ENCODE data around the gene CRELD2.

The CRELD2 gene

DNA sequence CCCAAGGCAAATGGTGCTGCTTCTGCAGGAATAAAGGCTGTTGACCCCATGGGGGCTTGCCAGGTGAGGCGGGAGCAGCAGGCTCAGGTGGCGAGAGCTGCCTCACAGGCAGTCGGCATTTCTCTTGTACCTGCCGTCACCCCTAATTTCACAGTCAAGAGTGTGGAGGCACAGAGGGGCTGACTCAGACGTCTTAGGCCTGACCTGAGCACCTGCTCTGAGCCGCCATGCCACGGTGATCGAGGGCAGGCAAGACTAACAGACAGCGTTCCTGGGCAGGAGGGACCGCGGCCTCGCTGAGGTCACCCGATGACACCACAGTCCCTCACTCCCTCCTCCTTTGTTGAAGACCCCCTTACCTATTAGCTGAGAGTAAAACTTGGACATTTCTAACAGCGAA lies 5.4 kb upstream of the CRELD2 start:
- no peak for DNase-seq (ENCODE audit: low spot score)

DNA sequence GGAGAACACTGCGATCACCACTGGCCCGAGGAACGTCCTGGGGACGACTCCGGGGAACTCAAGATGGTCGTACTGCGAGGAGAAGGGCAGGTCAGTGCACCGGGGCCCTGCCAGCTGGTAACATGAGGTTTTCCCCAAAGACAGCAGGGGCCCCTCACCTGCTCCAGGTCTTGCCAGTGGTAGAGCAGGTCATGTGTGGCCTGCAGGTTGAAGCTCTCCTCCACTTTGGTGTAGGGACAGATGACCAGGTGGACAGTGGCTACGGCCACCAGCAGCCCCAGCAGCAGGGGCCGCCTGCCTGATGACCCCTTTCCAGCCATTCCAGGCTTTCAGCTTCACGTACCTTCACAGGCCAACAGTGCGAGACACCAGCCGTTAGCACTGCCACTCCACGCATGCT lies 5.0 kb upstream of the CRELD2 start:
- DNase-seq (ENCODE audit: low spot score), result no peak

DNA sequence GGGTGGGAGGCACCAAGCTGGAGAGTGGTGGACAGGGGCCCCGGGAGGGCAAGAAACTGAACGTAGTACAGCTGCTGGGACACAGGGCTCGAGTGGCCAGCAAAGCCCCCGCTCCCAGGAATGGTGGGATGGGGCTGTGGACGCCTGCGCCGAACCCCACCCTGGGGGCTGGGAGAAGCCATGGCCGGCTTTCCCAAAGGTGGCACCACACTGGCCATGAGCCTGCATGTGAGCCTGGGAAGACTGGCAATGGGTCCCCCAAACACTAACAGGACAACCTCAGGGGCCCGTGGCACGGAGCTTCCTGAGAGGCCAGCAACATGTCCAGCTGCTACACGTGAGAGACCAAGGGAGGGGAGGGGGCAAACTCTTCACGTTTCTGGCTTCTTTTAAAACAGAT lies 4.2 kb upstream of the CRELD2 start:
- no peak for DNase-seq (ENCODE audit: low spot score)

DNA sequence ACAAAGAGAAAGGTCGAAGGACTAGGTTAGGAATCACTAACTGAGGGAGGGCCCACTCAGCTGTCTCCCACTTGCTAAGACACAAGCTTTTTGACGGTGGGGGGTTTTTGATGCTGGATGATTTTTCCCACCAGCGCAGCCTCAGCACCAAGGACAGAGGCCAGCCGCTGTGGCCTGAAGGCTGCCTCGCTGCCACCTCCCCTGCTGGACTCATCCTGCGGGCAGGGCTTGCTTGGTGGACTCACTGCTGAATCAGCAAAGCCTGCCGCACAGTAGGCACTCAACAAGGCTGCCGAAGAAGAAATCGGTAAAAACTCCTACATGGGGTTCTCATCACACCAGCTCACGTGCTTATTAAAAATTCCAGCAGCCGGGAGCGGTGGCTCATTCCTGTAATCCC lies 2.8 kb upstream of the CRELD2 start:
- DNase-seq (ENCODE audit: low spot score), result peak; percentile 55

DNA sequence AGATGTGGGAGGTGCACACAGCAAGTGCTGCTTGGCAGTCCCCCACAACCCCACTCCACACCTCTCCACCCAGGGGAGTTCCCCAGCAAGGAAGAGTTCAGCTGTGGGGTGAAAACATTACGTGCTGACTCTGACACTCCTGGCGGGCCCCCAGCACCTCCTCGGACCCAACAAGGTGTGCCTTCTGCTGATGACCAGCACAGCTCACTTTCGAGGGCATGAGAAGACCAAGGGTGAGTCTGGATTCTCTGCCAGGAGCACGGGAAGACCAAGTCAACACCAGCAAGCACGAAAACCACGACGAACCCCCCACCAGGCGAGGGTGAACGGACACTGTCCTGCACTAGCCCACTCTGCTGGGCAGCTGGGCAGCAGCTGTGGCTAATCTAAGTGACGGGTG lies 1.6 kb upstream of the CRELD2 start:
- no peak for DNase-seq (ENCODE audit: low spot score)

DNA sequence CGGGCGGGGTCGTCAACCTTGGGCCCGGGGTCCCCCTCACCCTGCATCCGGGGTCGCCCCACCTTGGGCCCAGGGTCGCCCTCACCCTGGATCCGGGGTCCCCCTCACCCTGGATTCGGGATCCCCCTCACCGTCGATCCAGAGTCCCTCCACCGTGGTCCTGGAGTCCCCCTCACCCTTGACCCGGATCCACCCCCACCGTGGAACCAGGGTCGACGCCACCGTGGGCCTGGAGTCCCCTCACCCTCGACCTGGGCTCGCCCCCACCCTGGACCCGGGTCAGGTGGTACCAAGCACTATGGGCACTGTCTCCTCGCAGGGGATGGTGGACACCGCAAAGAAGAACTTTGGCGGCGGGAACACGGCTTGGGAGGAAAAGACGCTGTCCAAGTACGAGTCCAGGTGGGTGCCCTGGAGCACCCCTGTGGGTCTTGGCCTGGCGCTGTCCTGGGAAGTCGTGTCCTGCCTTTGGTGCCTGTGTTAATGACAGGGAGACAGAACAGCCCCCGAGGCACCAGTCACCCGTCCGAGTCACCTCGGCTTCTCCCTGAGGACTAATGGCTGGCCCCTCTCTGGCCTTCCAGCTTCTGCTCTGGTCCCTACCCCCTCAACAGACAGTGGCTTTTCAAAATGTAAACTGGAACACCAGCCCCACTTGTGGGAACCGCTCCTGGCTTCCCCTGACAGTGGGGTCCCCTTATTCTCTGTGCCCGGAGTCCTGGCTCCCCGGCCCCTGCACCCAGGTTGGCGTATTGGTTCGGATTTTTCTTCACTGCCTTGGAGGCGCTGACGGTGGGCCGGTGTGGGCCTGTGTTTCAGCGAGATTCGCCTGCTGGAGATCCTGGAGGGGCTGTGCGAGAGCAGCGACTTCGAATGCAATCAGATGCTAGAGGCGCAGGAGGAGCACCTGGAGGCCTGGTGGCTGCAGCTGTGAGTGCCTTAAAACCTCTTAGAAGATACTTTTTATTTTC lies 762 bp downstream of the CRELD2 start:
- DNase-seq (ENCODE audit: low spot score), result no peak

DNA sequence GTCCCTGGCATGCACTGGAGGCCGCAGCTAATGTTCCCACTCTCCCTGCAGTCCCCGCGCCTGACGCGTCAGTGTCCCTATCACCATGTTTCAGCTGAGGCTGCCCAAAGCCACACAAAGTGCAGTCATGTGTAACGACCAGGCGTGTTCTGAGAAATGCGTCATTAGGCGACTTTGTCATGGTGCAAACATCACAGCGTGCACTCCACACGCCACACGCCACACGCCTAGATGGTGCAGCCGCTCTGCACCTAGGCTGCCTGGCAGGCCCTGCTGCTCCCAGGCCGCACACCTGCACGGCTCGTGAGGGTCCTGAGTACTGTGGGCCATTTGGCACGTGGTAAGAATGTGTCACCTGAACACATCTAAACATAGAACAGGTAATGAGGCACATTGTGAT lies 2.4 kb downstream of the CRELD2 start:
- no peak for DNase-seq (ENCODE audit: low spot score)

DNA sequence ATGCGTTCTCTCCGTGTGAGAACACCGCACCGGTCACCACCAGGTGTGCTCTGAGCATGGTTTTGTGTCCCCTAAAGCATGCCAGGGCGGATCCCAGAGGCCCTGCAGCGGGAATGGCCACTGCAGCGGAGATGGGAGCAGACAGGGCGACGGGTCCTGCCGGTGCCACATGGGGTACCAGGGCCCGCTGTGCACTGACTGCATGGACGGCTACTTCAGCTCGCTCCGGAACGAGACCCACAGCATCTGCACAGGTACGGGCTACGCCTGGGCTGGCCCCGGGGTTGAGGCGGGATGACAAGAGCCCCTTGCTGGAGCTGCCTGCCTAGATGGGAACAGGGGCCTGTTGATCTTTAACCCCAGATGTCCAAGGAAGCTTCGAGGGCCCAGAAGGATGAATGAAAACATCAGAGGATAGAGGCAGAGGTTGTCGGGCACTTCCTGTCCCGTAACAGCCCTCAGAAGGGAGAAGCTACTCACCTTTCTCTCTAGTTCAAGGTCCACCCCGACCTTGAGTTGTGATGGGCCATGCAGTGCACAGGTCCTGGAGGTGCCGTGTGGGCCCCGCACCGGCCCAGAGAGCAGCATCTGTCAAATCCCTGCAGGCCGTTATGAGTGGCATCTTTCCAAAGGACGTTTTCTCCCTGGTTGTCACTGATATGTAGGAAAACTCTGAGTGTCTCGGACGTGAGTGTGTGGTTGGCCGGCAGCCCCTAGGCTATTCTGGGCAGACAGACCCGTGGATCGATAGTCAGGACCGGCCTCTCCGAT lies 3.3 kb downstream of the CRELD2 start:
- no peak for DNase-seq (ENCODE audit: low spot score)

DNA sequence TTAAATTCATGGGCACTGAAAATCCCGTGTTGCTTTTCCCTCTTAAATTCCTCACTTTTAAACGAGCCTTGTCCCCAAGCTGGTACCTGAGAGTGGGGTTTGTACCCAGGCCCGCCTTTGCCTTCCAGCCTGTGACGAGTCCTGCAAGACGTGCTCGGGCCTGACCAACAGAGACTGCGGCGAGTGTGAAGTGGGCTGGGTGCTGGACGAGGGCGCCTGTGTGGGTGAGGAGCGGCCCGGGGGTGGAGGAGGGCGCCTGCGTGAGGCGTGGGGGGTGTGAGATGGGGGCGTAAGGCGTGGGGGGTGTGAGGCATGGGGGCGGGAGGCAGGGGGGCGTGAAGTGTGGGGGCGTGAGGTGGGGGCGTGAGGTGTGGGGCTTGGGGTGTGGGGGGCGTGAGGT lies 4.0 kb downstream of the CRELD2 start:
- no peak for DNase-seq (ENCODE audit: low spot score)

DNA sequence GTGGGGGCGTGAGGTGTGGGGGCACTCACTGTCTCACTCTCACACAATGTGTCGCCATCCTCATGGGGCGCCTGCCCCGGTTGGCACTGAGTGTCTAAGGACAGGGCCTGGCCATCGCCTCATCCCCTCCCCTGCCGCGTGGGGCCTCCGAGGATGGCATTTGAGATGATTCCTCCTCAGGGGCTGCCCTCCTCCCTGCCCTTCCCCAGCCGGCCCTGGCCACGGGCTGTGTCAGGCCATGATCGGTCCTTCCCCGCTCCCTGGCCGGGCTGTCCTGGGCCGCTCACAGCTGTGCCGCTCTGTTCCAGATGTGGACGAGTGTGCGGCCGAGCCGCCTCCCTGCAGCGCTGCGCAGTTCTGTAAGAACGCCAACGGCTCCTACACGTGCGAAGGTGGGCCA lies 4.5 kb downstream of the CRELD2 start:
- no peak for DNase-seq (ENCODE audit: low spot score)

DNA sequence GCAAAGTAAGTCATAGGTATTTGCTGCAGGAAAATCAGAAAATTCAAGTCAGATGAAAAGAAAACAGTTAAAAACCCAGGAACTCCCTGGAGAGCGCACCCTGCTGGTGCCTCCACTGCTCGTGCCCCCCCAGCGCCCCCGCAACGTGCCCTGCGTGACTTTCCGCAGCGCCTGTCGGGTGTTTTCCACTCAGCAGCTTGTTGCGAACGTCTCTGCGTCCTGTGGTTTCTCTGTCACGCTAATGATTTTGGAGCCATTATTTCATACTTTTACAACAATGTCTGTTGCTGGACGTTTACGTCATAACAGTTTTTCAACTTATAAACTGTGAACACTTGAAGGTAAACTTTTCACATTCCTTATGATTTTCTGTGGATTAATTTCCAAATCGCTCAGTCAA lies 5.0 kb downstream of the CRELD2 start:
- no peak for DNase-seq (ENCODE audit: low spot score)

DNA sequence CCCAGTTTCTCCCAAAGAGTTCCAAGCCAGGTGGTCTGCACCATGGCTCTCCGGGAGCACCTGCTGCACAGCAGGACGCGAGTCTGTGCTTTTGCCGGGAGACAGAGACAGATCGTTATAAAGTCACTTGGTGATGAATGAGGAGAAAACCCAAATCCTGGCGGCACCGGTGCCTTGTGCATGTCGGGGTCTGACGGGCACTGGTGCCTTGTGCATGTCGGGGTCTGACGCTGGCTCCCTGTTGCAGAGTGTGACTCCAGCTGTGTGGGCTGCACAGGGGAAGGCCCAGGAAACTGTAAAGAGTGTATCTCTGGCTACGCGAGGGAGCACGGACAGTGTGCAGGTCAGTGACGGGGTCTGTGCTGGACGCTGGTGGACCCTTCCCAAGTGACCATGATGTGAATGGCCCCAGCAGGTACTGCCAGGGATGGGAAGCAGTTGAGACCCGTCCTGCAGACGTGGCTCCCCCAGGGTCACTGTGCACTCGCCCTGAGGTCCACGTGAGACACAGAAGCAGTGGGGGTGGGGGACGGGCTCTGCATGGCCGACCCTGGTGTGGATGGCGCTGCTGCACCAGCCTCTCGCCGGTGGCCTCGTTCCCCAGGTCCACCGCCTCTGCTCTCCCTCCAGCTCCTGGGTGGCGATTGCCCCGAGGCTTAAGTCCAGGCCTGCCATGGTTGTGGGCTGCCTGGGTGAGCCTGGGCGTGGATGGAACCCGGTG lies 5.8 kb downstream of the CRELD2 start:
- no peak for DNase-seq (ENCODE audit: low spot score)

DNA sequence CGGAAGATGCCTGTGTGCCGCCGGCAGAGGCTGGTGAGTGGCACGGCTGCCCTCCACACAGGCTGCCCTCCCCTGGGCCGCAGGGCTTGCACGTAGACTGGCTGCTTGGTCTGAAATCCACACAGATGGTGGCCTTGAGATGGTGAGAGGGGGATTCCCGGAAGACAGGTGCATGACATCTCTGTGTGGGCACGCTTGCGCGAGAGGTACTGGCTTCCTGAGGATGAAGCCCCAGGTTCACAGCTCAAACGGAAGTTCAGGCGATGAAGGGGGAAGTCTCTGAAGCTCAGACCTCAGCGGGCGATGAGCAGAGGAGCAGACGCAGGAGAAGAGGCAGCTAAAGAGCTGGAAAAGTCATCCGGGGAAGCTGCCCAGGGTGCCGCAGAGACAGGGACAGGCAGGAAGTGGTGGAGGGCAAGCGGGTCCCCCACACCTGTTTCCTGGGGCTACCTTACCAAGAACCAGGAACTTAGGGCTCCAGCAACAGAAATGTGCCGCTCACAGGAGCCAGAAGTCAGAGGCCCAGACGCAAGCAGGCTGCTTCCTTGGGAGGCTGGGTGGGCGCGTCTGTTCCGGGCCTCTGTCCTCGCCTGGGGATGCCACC lies 7.2 kb downstream of the CRELD2 start:
- no peak for DNase-seq (ENCODE audit: low spot score)

DNA sequence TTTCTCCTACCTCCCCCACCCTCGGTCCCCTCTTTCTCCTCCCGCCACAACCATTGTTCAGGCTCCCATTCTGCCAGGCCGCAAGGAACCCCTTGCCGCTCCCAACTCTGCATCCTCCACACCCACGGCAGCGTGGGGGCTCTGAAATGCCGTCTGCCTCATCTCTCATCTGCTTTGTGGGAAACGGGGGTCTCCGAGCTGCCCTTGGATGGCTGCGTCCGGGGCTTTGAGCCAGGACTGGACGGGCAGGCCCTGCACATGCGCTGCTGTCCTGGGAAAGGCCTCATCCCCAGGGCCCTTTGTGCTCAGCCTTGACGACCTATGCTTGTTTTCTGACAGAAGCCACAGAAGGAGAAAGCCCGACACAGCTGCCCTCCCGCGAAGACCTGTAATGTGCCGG lies 8.5 kb downstream of the CRELD2 start:
- DNase-seq (ENCODE audit: low spot score), result no peak

DNA sequence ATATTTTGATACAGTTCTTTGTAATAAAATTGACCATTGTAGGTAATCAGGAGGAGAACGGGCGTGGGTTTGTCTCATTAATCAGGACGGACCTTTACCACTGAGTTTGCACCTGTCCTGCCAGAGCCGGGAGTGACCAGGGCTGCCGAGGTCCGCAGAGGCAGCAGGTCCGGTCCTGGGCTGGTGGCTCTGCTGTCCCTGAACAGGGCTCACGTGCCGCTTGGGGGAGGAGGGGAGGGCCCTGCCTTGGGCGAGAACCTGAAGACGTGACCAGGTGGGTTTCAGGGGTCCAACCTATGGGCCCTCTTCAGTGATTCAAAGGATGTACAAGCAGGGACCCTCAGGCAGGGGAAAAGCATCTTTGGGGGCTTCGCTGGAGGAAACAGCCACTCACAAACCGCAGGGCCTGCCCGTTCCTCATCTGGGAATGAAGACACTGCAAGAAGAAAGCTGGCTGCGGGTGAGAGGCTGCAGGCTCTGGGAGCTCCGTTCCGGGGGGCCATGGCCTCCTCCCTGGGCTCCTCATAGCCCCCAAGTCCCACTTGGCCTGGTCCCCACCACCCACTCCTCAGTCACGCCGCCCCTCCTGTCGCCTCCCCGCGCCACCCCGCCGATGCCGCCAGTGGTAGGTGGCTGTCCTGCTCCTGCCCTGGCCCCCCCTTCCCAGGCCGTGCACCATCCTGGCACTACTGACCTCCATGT lies 9.2 kb downstream of the CRELD2 start:
- no peak for DNase-seq (ENCODE audit: low spot score)

DNA sequence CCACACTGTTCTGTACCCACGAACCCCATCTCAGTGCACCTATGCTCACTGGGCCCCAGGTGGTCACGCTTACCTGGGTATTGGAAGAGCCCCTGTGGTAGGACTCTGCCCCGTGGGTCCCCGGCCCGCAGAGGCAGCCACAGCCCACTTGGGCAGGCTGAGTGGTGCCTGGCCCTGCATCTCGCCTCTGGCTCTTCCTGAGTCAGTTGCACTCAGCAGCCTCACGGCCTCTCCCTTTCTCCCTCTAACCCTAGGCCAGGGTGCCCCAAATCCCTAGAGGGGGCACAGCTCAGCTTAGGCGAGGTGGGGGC lies 9.7 kb downstream of the CRELD2 start:
- no peak for DNase-seq (ENCODE audit: low spot score)

DNA sequence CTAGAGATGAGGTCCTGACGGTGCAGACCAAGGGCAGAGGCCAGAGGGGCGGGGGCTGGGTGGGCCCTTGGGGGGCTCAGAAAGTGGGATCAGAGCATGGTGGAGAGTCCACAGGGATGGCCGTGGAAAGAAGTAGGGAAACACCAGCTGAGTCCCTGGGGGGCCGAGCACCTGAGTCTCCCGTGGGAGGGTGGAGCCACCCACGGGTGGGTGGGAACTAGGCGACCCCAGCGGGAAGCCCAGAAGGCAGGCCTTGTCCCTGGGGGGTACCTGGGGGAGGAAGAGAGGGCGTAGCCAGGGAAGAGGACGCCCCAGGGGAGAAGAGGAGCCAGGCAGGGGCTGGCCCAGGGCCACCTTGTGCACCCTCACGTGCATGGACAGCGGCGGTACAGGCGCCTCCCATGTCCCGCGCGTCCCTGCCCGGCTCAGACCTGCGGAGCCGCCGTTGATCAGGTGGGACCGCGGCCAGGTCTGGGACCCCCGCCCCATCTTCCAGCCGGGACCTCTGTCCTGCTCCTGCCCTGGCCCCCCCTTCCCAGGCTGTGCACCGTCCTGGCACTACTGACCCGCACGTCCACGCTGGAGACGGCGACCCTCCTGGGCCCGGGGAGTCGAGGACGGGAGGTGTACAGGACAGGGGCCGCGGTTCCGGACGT lies 10.2 kb downstream of the CRELD2 start:
- no peak for DNase-seq (ENCODE audit: low spot score)

DNA sequence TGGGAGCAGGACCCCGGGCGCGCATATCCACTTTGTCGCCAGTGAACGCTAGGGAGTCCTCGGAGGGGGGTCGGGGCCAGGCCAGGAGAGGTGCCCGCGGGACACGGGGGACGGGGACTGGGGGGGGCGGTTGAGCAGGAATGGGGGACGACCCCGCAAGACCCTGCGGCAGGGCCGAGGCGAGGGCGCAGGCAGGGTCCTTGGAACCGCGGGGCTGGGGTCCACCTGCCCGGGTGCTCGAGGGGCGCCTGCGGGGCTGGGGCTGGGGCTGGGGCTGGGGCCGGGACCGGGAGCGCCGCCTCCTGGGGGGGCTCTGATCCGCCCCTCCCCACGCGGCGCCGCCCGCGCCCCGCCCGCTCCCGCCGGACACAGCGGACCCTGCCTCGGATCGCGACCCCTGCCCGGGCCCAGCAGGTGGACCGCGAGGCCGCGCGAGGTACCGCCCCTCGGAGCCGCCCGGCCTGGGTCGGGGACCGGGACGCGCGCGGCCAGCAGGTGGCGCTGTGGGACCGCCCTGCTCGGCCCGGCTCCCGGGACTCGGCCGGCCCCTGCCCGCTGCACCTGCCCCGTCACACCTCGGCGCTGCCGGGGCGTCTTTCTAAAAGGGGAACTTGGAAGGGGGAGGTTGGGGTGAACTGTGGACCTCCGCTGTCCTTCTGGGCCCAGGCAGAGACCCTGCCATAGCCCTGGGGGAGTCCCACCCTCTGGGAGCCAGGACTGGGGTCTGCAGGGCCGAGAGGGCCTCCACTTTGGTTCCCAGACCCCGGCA lies 11.0 kb downstream of the CRELD2 start:
- DNase-seq (ENCODE audit: low spot score), result peak; percentile 97

DNA sequence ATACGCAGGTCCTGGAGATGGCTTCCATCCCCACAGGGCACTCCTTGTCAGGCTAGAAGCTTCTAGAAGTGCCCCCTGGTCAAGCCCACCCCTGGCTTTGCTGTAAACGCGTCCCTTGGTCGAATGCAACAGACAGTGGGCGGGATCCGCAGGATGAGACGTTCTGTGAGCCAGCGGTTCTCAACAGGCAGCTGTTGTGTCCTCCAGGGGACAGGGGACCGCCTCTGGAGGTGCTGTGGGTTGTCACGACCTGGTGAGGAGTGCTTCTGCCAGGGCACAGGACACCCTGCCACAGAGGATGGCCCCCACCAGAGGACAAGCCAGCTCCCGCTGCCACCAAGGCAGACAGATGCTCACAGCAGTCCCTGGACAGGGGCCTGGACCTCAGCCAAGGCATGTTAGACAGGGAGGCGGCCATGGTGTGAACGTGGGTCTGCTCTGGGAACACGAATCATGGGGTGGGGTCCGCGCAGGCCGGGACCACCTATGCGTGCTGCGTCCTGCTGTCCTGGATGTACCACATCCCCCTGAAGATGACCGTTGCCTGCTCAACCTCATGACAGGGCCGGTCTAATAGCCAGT lies 11.7 kb downstream of the CRELD2 start:
- DNase-seq (ENCODE audit: low spot score), result no peak

All from iPS-NIHi11 (cell line).